Right kidney (tissue), 1 donor: ENCODE data around the gene SAPCD1.
A peak's percentile ranks its signal among the peaks of the same experiment; 100 is the strongest.
"Not testable (repeated sequence)": the region's sequence is repeated elsewhere in the genome, so short reads cannot be mapped to it uniquely, and the experiment has no call there.

ENCODE experiments used
- DNase-seq: peaks from one replicate; pipeline ENCODE4 v3.0.0-alpha.2; 2016

The SAPCD1 gene

GRCh38 chr6:31778999-31779885 lies 16.8 kb downstream of the SAPCD1 start:
- no peak for DNase-seq

GRCh38 chr6:31779908-31780307 lies 17.5 kb downstream of the SAPCD1 start:
- no peak for DNase-seq

DNA sequence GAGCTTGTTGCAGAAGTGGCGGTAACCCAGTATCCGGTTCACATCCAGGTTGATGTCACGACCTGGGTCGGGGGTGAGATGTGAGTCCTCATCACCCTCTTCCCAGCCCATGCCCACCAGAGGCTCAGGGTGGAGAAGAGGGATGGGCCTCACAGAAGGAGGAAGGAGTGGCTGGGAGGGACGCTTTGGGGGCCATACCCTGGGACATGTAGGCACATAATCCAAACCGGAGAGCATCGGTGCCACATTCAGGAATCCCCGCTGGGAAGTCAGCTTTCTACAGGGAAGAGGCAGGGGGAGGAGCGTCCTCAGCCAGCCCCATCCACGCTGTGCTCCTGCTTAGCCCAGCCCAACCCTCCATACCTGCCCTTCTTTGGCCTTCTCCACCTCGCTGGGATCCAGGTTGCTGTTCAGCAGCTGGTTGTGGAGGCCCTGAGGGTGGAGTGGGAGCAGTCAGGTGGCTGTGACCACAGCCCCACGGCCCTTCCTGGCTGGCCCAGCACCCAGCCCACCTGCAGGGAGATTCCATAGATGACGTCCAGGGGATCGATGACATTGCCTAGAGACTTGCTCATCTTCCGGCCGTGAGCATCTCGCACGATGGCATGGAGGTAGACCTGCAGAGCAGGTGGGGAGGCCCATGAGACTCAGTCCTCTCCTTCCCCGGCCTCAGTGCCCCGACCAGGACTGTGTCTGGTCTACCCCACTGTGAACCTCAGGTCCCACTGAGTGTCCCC lies 18.2 kb downstream of the SAPCD1 start:
- no peak for DNase-seq

- DNase-seq, result no peak
Observed at GRCh38 chr6:31781244-31782125, 19.0 kb downstream of the SAPCD1 start.

- no peak for DNase-seq
Observed at GRCh38 chr6:31782126-31782855, 19.8 kb downstream of the SAPCD1 start.

DNA sequence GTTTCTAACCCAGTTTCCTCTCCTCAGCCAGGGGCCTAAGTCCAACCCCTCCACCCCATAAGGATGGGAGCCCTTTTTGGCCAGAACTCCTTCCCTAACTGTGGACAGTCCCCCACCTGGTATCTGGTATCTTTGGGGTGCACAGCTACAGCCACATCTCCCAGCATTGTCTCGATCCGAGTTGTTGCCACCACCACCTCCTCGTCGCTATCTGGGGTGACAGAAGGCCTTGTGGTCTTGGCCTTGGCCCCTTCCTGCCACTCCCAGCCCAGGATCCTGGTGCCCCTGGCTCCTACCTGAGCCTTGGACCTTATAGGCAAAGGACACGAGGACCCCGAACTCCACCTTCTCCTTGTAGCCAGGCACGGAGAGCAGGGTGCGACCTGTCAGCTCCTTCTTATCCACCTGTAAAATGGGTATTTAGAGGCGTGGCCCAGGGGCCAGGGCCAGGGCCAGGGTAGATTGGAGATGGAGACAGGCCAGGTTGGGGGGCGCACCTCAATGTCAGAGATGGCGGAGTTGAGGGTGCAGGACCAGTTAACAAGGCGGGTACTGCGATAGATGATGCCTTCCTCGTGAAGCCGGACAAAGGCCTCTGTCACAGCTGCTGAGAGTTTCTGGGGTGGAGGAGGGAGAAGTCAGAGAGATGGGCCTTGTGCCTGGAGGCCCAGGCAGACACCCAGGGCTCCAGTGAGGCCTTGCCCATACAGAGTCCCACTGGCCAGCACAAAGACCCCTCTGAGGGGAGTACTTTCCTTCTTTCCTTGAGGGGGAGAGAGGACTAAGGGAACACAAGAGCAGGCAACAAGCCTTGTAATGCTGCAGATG lies 21.9 kb downstream of the SAPCD1 start:
- DNase-seq, result no peak

DNA sequence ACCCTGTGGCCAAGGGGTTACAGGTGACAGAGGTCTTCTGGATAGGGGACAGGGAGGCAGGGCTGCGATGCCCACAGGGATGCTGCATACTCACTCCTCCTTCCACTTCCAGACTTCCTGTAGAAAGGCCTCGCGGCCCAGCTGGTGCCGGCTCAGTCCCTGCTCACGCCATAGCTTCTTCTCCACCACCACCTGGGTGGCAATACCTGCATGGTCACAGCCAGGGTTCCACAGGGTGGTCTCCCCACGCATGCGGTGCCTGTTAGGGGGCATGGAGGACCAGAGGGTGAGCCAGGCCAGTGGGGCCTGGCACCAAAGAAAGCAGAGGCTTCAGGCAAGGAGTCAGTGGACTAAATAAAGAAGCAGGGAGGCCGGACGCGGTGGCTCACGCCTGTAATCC lies 23.0 kb downstream of the SAPCD1 start:
- no peak for DNase-seq

DNA sequence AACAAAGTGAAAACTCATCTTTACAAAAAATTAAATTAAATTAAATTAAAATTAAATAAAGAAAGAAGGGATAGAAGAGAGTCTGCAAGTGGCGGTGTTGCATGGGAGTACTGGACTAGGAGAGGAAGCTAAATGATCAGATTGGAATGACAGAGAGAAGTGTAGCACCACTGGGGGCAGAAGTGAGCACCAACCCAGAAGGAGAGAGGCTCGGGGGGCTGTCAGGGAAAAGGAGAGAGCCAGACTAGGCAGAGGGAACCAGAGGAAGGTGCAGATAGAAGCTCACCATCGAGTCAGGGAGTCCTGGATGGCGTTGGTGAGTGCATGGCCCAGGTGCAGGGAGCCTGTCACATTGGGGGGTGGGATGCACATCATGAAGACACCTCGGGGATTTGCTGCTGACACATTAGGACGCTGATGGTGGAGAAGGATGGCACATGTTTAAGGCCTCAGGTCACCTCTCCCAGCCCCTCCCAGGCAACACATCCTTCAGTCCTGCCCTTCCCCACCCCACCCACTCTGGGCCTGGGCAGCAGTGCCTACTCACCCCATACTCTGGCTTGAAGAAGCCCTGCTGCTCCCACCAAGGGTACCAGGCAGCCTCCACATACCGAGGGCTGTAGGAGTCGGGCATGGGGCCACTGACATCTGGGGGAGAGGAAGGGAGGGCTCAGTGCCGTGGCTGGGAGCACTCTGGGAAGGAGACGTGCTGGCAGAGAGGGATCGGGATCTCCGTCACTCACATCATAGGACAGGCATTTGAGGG lies 29.1 kb downstream of the SAPCD1 start:
- peak; percentile 43 for DNase-seq

DNA sequence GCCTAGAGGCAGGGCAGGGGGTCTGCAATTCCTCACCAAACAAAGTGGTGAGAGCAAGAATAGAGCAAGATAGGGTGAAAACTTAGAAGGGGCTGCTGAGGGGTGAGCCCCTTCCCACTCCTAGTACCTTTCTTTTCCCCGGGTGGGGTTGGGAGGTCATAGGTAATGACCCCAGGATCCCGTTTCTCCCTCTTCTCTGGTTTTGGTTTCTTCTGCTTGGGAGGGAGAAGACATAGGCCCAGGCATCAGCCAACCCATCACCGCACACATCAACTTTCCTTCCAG lies 29.6 kb downstream of the SAPCD1 start:
- no peak for DNase-seq

- DNase-seq, result no peak
Observed at GRCh38 chr6:31792761-31793171, 30.3 kb downstream of the SAPCD1 start.

GRCh38 chr6:31793927-31794245 lies 31.4 kb downstream of the SAPCD1 start:
- DNase-seq, result not testable (repeated sequence)

GRCh38 chr6:31794294-31794865 lies 31.9 kb downstream of the SAPCD1 start:
- peak; percentile 63 for DNase-seq

- peak; percentile 93 for DNase-seq
Observed at GRCh38 chr6:31794866-31795615, 32.6 kb downstream of the SAPCD1 start.

DNA sequence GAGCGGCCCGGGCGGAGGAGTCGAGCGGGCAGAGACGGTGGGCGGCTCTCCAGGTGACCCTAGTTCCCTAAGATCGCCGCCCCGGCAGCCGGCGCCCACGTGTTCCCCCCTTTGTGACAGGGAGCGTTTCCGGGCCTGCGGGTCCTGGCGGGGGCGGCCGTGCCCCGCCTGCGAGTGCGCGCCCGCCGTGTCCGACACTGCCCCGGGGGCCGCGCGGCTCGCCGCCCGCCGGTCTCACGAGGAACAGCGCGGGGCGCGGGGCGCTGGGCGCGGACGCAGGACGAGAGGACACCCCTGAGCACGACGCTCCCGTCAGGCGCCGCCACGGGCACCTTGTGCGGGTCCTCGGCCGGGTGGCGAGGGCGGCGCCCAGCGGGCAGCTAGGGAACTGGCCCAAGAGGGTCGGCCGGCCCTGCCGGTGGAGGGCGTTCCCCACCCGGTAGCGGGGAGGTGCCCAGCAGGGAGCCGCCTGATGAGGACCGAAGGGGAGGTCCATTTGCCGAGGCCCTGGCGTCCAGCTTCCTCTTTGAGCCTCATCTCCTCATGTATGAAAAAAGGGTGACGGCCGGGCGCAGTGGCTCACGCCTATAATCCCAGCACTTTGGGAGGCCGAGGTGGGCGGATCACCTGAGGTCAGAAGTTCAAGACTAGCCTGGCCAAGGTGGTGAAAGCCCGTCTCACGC lies 33.3 kb downstream of the SAPCD1 start, which contains the start of gene VARS1:
VARS1 (minus strand) TSS at position 137 of the 683 bp plus-strand sequence. CDS start 535 bp downstream, outside the sequence.
- DNase-seq, result peak; percentile 97

- no peak for DNase-seq
Observed at GRCh38 chr6:31796993-31797385, 34.5 kb downstream of the SAPCD1 start.

DNA sequence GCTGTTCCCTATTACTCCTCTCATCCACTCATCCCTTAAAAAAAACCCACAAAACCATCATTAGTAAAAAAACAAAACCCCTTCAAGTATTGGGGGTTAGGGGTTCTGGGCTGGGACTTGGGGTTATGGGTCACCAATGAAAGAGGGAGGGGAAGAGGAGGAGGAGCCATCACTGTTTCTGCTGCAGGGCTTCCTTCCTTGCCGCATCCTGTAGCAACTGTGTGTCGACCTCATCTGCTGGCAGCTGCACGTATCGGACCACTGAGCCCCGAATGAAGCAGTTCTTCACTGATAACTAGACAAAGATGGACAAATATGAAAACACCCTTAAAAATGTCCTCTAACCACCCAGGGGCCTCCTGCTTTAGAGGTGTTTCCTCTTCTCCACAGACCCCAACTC lies 35.1 kb downstream of the SAPCD1 start:
- no peak for DNase-seq

DNA sequence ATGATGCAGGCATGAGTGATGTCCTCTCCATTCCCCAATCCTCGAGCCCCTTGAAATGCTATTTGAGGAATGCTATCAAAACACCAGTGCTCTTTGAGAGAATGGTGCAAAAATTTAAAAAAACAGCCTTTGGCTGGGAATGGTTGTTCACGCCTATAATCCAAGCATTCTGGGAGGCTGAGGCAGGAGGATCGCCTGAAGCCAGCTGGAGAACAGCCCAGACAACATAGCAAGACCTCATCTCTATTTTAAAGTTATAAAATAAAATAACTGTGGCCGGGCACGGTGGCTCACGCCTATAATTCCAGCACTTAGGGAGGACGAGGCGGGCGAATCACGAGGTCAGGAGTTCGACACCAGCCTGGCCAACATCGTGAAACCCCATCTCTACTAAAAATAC lies 37.3 kb downstream of the SAPCD1 start:
- DNase-seq, result no peak
